Right lobe of liver (tissue), 4 donors: ENCODE measurements around the gene TGDS.

Experiments used
- POLR2A ChIP-seq: fragments of 450-650 bp; IDR thresholded peaks from one replicate; pipeline ENCODE4 v1.6.1; 2017; ENCODE audit warnings: antibody characterized with exemption, mild to moderate bottlenecking
- TF ChIP-seq, protein P1 (sequence below), 4 donors: fragments of 200-600 bp in 3 of 4; fragments of 450-650 bp in 1 of 4; IDR thresholded peaks; one replicate each; pipeline versions ENCODE4 v1.5.1 to v1.8.0; 2016 to 2022; ENCODE audit warnings: antibody characterized with exemption in 4 of 4, mild to moderate bottlenecking in 2 of 4
- donor health status: DM: no; HTN: no; CAD: no.
- donor health status: DM: no; HTN: no; CAD: no.
- donor health status: DM: no; HTN: yes; CAD: no.

DNA sequence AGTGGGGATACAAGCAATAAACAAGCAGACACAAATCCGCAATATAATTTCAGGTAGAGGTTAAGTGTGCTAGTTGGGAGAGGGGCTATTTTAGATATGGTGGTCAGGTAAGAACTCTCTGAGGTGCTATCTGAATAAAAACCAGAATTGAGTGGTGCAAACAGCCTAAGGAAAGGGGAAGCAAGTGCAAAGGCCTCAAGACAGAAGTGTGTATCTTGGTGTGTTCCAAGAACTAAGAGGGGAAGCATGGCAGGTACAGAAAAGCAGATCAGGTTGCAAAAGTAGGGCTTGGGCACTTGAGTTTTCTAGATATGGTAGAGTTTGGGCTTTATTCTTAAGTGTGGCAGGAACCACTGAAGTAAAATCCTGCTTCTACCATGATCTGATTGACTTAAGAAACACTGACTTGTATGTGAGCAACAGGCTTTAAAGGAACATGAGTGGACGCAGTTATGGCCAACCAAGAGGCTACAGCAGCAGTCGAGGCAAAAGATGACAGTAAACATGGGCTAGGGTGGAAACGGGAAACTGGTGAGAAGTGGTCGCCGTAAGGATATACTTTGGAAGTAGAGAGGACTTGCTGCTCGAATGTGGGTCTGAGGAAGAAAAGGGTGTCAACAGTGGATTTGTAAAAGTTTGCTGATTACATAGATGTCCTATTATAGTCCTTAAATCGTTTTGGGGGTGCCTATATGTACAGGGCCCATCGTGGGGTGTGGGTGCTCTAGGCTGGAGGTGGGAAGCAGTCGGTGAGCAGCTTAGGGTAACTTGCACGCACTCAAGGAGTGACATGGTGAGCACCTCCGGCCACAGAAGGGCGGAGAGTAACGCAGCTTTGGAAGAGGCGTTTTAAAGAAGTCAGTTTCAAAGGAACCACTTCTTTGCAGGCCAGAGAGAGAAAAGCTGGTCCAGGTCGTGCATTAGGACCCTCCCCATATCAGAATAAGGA, 677 bp downstream of the TGDS start:
- TF ChIP-seq, protein P1, sequence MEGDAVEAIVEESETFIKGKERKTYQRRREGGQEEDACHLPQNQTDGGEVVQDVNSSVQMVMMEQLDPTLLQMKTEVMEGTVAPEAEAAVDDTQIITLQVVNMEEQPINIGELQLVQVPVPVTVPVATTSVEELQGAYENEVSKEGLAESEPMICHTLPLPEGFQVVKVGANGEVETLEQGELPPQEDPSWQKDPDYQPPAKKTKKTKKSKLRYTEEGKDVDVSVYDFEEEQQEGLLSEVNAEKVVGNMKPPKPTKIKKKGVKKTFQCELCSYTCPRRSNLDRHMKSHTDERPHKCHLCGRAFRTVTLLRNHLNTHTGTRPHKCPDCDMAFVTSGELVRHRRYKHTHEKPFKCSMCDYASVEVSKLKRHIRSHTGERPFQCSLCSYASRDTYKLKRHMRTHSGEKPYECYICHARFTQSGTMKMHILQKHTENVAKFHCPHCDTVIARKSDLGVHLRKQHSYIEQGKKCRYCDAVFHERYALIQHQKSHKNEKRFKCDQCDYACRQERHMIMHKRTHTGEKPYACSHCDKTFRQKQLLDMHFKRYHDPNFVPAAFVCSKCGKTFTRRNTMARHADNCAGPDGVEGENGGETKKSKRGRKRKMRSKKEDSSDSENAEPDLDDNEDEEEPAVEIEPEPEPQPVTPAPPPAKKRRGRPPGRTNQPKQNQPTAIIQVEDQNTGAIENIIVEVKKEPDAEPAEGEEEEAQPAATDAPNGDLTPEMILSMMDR (IDR thresholded peaks at IDR 0.05) = no peak
- TF ChIP-seq POLR2A = no peak
